WTC11 (cell line): ENCODE results near the gene MARCHF11. TPM values are rescaled to one million over a fixed set of nuclear protein-coding genes. Genes with fewer than 3 reads are reported as not detected.

Source experiments
- ATAC-seq: fragments of 200-7000 bp; cut with Tn5 transposase; 2 replicates; pipeline ENCODE4 v1.10.0; 2021; ENCODE audit warnings: mild to moderate bottlenecking, moderate library complexity
- CTCF ChIA-PET: fragments of 300-600 bp; sonication (Branson Sonifier 250); formaldehyde crosslinking; loops from one replicate; lab custom pipeline; 2021; ENCODE audit warnings: antibody characterized with exemption; lab: Charles Lee
- POLR2A ChIA-PET: fragments of 350-600 bp; sonication (Branson Sonifier 250); formaldehyde crosslinking; loops from one replicate; lab custom pipeline; 2021; ENCODE audit warnings: antibody characterized with exemption; lab: Charles Lee
- DNase-seq: peaks from one replicate; pipeline ENCODE4 v3.0.0; 2021; ENCODE audit warnings: low spot score
- H3K27ac Mint-ChIP-seq: 2 replicates; pipeline ENCODE4 v1.8.0; 2021; ENCODE audit warnings: mixed read lengths
- H3K27me3 Mint-ChIP-seq: 2 replicates; pipeline ENCODE4 v1.8.0; 2021; ENCODE audit warnings: low read depth, mild to moderate bottlenecking, moderate library complexity, mixed read lengths
- H3K36me3 Mint-ChIP-seq: 2 replicates; pipeline ENCODE4 v1.8.0; 2021; ENCODE audit warnings: mixed read lengths
- H3K4me1 Mint-ChIP-seq: 2 replicates; pipeline ENCODE4 v1.8.0; 2022; ENCODE audit warnings: mixed read lengths
- H3K4me3 Mint-ChIP-seq: 2 replicates; pipeline ENCODE4 v1.8.0; 2021; ENCODE audit warnings: mild to moderate bottlenecking, moderate library complexity, mixed read lengths
- H3K9me3 Mint-ChIP-seq: 2 replicates; pipeline ENCODE4 v1.8.0; 2021; ENCODE audit warnings: mixed read lengths
- AR ChIP-seq: fragments of 250-450 bp; sonication (Bioruptor Pico); IDR thresholded peaks from 2 replicates; pipeline ENCODE4 v1.9.0; 2021; ENCODE audit warnings: mild to moderate bottlenecking
- ATF2 ChIP-seq: sonication (generic); formaldehyde crosslinking; IDR thresholded peaks from 2 replicates; pipeline ENCODE4 v1.8.1; 2022; ENCODE audit warnings: low read depth, missing genetic modification reagents, borderline replicate concordance
- CBFB ChIP-seq: sonication (generic); formaldehyde crosslinking; IDR thresholded peaks from 2 replicates; pipeline ENCODE4 v1.8.1; 2022; ENCODE audit warnings: mild to moderate bottlenecking, low read depth, missing genetic modification reagents
- CREM ChIP-seq: sonication (generic); formaldehyde crosslinking; IDR thresholded peaks from 2 replicates; pipeline ENCODE4 v1.8.1; 2022; ENCODE audit warnings: mild to moderate bottlenecking, missing genetic modification reagents, moderate library complexity
- E2F1 ChIP-seq: sonication (generic); formaldehyde crosslinking; IDR thresholded peaks from 2 replicates; pipeline ENCODE4 v1.8.0; 2022; ENCODE audit warnings: mild to moderate bottlenecking, missing genetic modification reagents
- EMX1 ChIP-seq: fragments of 250-450 bp; sonication (Bioruptor Pico); IDR thresholded peaks from 2 replicates; pipeline ENCODE4 v1.8.0; 2021; ENCODE audit warnings: mild to moderate bottlenecking
- ERG ChIP-seq: fragments of 250-450 bp; sonication (Bioruptor Pico); IDR thresholded peaks from 2 replicates; pipeline ENCODE4 v1.8.0; 2021; ENCODE audit warnings: mild to moderate bottlenecking
- ETV6 ChIP-seq: sonication (generic); formaldehyde crosslinking; IDR thresholded peaks from 2 replicates; pipeline ENCODE4 v1.8.1; 2022; ENCODE audit warnings: mild to moderate bottlenecking, missing genetic modification reagents
- HMGXB4 ChIP-seq: sonication (generic); formaldehyde crosslinking; IDR thresholded peaks from 2 replicates; pipeline ENCODE4 v1.8.1; 2023; ENCODE audit warnings: mild to moderate bottlenecking, moderate library complexity, missing genetic modification reagents
- NFE2L1 ChIP-seq: sonication (generic); formaldehyde crosslinking; IDR thresholded peaks from 2 replicates; pipeline ENCODE4 v1.8.1; 2023; ENCODE audit warnings: missing genetic modification reagents
- NR1H2 ChIP-seq: sonication (generic); formaldehyde crosslinking; IDR thresholded peaks from 2 replicates; pipeline ENCODE4 v1.9.0; 2021; ENCODE audit warnings: mild to moderate bottlenecking, moderate library complexity, missing genetic modification reagents
- NR2C2 ChIP-seq: sonication (generic); formaldehyde crosslinking; IDR thresholded peaks from 2 replicates; pipeline ENCODE4 v1.8.0; 2022; ENCODE audit warnings: mild to moderate bottlenecking, missing genetic modification reagents
- OVOL2 ChIP-seq: fragments of 250-450 bp; sonication (Bioruptor Pico); IDR thresholded peaks from 2 replicates; pipeline ENCODE4 v1.9.0; 2021; ENCODE audit warnings: mild to moderate bottlenecking, borderline replicate concordance
- PRDM15 ChIP-seq: sonication (generic); formaldehyde crosslinking; IDR thresholded peaks from 2 replicates; pipeline ENCODE4 v1.8.0; 2022; ENCODE audit warnings: missing genetic modification reagents
- SMAD4 ChIP-seq: sonication (generic); formaldehyde crosslinking; IDR thresholded peaks from 2 replicates; pipeline ENCODE4 v1.8.0; 2022; ENCODE audit warnings: mild to moderate bottlenecking, missing genetic modification reagents
- TCF7 ChIP-seq: sonication (generic); formaldehyde crosslinking; IDR thresholded peaks from 2 replicates; pipeline ENCODE4 v1.8.0; 2022; ENCODE audit warnings: mild to moderate bottlenecking, low read depth, missing genetic modification reagents, moderate library complexity
- ZNF121 ChIP-seq: sonication (generic); formaldehyde crosslinking; IDR thresholded peaks from 2 replicates; pipeline ENCODE4 v1.8.0; 2023; ENCODE audit warnings: missing genetic modification reagents
- ZNF232 ChIP-seq: sonication (generic); formaldehyde crosslinking; IDR thresholded peaks from 2 replicates; pipeline ENCODE4 v1.8.0; 2022; ENCODE audit warnings: mild to moderate bottlenecking, missing genetic modification reagents
- ZNF317 ChIP-seq: sonication (generic); formaldehyde crosslinking; IDR thresholded peaks from 2 replicates; pipeline ENCODE4 v1.8.1; 2023; ENCODE audit warnings: low read depth, mild to moderate bottlenecking, moderate library complexity, missing genetic modification reagents, borderline replicate concordance
- ZNF416 ChIP-seq: fragments of 250-450 bp; sonication (Bioruptor Pico); IDR thresholded peaks from 2 replicates; pipeline ENCODE4 v1.9.0; 2021; ENCODE audit warnings: mild to moderate bottlenecking, inconsistent platforms
- total RNA-seq: library from RNA; stranded (reverse); gene quantifications from 3 replicates; pipeline ENCODE4 v1.2.3, GENCODE V29; 2021

MARCHF11 gene
- total RNA-seq, 1 experiment from 2014 or later: 2.9 TPM

- no peak for TF ChIP-seq CBFB
- TF ChIP-seq OVOL2 (CRISPR knock-in tag): no peak
- no peak for TF ChIP-seq ATF2
- TF ChIP-seq NR1H2: no peak
These were observed 136.1 kb downstream of the MARCHF11 start (continued) for GRCh38 chr5:16043349-16043965.

- no peaks in the 10 kb centered on the region for H3K36me3 Mint-ChIP-seq
- no peak for TF ChIP-seq NR2C2 (CRISPR knock-in tag)
- H3K4me3 Mint-ChIP-seq: no peak overlapping the region
- no peaks in the 10 kb centered on the region for H3K27me3 Mint-ChIP-seq
- DNase-seq: no peak
- ChIA-PET POLR2A (no interaction called here), CTCF (no interaction called here)
- H3K9me3 Mint-ChIP-seq: no peaks in the 10 kb centered on the region
- H3K4me1 Mint-ChIP-seq: no peaks in the 10 kb centered on the region
- no peak for ATAC-seq
- H3K27ac Mint-ChIP-seq: no peak overlapping the region
These were observed 142.3 kb downstream of the MARCHF11 start for GRCh38 chr5:16037121-16037845.

GRCh38 chr5:16034319-16035001, 145.1 kb downstream of the MARCHF11 start:
- no peaks in the 10 kb centered on the region for H3K36me3 Mint-ChIP-seq
- H3K27ac Mint-ChIP-seq: no peak overlapping the region
- no peaks in the 10 kb centered on the region for H3K27me3 Mint-ChIP-seq
- no peaks in the 10 kb centered on the region for H3K4me1 Mint-ChIP-seq
- ChIA-PET POLR2A (no interaction called here), CTCF (interaction anchor here (0.9 kb wide), 1 partner anchor 126 kb away, joined by 3 read pairs; no protein-coding TSS in a partner anchor)
- ATAC-seq (no peak), DNase-seq (no peak)
- peaks cover 5% of the 10 kb centered on the region for H3K9me3 Mint-ChIP-seq
- H3K4me3 Mint-ChIP-seq: no peak overlapping the region
- TF ChIP-seq ZNF232 (CRISPR knock-in tag) (no peak), ETV6 (CRISPR knock-in tag) (no peak), HMGXB4 (CRISPR knock-in tag) (no peak), NR2C2 (CRISPR knock-in tag) (no peak), AR (no peak), TCF7 (CRISPR knock-in tag) (no peak), ERG (no peak), EMX1 (CRISPR knock-in tag) (no peak), ZNF121 (CRISPR knock-in tag) (no peak), E2F1 (CRISPR knock-in tag) (no peak), SMAD4 (CRISPR knock-in tag) (no peak), PRDM15 (CRISPR knock-in tag) (no peak), ZNF317 (no peak), OVOL2 (CRISPR knock-in tag) (no peak), ZNF416 (no peak), CREM (no peak), NFE2L1 (CRISPR knock-in tag) (no peak)
